Tongue (tissue), 2 donors: ENCODE data around the gene GAR1. TPM values are rescaled to one million over a fixed set of nuclear protein-coding genes. Genes with fewer than 3 reads are reported as not detected.
"Not testable (repeated sequence)": the region's sequence is repeated elsewhere in the genome, so short reads cannot be mapped to it uniquely, and the experiment has no call there.

Experiments
- DNase-seq: peaks from one replicate; pipeline ENCODE4 v3.0.0-alpha.2; 2015
- total RNA-seq: library from RNA; depleted of rRNA; stranded (reverse); fragments of >200 nt; gene quantifications from one replicate; pipeline ENCODE4 v1.2.3, GENCODE V29; 2014

The GAR1 gene
- total RNA-seq: 9.0 TPM

- DNase-seq: peak; percentile 97
Observed at GRCh38 chr4:109815151-109816081, at the start of gene GAR1. Gene GAR1, plus strand, starts transcription at chr4:109815762. Its CDS starts 403 bp downstream, at chr4:109816165.

- not testable (repeated sequence) for DNase-seq
Observed at GRCh38 chr4:109782092-109782491, 33.5 kb upstream of the GAR1 start.

- no peak for DNase-seq
Observed at GRCh38 chr4:109786846-109787245, 28.7 kb upstream of the GAR1 start.

GRCh38 chr4:109787807-109788206 lies 27.8 kb upstream of the GAR1 start:
- DNase-seq: no peak

- no peak for DNase-seq
Observed at GRCh38 chr4:109795059-109795458, 20.5 kb upstream of the GAR1 start.

DNA sequence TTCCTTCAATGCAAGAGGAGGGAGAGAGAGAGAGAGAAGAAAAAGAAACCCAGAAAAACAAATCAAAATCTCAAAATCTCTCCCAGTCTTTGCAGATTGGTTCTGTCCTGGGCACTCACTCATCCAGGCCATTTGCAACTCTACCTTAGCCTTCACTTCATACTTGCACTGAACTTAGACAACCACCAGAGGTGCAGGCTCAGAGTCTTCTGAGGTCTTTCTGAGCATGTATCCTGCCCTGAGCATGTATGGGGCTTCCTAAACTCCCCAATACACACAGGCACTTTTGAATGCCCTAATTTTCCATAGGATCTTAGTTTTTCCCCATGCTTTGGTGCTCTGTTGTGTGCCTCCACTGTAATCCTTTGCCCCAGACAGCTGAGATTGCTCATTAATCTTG lies 16.7 kb upstream of the GAR1 start:
- DNase-seq: no peak

DNA sequence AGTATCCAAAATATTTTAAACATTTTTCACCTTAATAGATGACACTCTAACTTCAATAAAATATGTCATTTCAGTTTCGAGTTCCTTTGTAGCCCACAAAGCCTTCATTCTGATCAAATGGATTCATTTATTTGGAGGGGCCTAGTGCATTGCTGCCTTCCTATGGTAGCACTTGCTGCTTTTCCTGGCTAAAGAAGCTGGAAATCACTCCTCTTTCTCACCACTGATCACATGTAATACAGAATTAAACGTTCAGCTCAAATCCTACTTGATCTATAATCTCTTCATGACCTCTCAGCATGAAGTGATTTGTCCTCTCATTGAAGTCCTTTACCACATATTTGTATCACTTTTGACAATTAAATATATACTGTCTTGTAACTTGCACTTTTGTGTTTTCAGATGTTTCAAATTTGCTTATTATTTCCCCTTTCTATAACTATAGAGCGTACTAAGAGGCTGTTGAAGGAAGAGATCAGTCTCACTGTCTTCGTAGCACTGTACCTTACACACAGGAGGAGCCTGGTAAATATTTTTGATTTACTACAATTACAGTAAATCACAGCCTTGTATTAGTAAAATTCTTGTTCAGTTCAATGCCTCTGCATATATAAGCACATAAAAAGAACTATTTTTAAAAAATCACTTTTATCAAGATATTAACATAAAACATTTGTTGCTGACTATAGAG lies 14.3 kb upstream of the GAR1 start:
- no peak for DNase-seq

DNA sequence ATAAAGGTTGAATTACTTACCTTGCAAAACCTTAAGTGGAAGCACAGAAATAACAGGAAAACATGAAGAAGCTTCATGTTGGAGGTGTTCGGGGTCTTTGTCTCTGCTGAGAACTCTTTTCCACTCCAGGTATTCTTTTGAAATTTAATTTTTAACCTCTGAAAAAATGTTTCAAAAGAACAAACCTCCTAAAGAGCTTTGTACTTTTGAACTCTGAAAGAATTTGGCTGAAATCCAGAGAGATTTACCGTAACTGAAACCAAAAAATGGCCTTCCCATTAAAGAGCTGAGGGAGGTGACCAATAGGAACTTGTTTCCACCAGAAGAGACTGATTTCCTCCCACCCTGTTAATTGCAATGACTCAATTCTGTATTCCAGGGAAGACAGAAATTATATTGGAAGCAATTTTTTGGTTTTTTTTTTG lies 13.7 kb upstream of the GAR1 start, which contains the start of gene CFI:
Gene CFI, minus strand, starts transcription at position 105 of the 425 bp plus-strand sequence. Its CDS starts 28 bp downstream, at position 77.
- DNase-seq: peak; percentile 45

GRCh38 chr4:109803924-109804571 lies 11.5 kb upstream of the GAR1 start:
- DNase-seq: peak; percentile 56

DNA sequence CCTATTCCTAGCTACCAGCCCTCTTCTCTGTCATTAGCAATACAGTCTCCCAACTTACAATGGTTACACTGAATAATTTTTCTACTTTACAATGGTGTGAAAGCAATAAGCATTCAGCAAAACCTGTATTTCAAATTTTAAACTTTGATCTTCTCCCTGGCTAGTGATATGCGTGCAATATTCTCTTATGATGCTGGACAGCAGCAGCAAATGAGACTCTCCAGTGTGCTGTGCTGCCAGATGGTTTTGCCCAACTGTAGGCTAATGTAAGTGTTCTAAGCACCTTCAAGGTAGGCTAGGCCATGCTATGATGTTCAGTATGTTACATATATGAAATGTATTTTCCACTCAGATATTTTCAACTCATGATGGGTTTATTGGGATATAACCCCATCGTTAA lies 5.9 kb upstream of the GAR1 start:
- DNase-seq: no peak

- no peak for DNase-seq
Observed at GRCh38 chr4:109810552-109811387, 4.8 kb upstream of the GAR1 start.

DNA sequence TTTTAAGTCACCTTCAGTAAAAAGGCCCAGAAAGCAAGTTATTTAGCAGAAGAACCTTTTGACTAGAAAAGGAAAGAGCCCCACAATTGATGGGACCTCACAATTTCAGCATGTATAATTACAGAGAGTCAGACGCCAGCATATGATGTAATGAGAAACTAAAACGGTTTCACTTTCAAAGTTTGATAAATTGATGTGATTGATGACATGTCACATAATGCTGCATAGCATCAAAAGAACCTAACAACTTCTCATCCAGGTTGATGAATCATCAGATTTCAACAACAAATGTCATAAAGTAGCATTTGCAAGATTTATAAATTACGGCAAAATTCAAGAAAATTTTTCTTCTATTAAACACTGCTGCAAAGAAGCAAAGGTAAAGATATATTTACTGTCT lies 3.9 kb upstream of the GAR1 start:
- DNase-seq: no peak

DNA sequence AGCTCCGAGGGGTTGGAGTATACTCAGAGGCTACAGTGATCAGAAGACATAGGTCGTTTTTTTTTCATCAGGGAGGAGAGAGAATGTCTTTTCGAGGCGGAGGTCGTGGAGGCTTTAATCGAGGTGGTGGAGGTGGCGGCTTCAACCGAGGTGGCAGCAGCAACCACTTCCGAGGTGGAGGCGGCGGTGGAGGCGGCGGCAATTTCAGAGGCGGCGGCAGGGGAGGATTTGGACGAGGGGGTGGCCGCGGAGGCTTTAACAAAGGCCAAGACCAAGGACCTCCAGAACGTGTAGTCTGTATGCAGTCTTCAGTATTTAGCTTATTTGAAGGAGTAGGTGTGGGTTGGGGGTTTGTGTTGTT lies 500 bp downstream of the GAR1 start:
- DNase-seq: no peak

- DNase-seq: no peak
Observed at GRCh38 chr4:109816894-109817293, 1.3 kb downstream of the GAR1 start.

DNA sequence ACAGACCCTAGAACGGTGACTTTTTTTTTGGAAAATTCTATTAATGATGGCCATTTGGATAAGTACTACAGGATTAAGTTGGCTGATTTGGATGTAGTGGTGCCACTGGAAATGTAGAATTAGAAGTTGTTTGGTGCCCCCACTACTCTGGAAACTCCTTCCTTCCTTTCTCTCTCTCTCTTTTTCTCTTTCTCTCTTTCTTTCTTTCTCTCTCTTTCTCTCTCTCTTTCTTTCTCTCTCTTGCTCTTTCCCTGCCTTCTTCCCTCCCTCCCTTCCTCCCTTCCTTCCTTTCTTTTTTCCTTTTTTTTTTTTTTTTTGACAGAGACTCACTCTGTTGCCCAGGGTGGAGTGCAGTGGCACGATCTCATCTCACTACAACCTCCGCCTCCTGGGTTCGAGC lies 2.7 kb downstream of the GAR1 start:
- no peak for DNase-seq

GRCh38 chr4:109820563-109820962 lies 5.0 kb downstream of the GAR1 start:
- no peak for DNase-seq

DNA sequence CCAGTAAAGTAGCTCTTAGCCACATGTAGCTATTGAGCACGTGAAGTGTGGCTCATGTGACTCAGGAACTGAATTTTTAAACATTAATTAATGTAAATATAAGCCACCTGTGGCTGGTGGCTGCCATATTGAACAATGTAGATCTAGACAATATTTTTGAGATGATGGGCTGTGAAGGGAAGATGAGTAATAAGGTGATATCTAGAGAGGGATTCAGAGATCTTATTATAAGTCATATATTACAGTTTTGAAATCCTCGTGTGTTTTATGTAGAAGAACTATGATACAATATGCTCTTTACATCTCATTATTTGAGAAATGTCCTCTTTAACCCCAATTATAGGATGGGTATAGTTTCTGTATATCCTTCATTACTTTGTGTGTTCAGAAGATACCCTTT lies 5.6 kb downstream of the GAR1 start:
- DNase-seq: no peak

GRCh38 chr4:109826719-109827118 lies 11.2 kb downstream of the GAR1 start:
- peak; percentile 24 for DNase-seq

DNA sequence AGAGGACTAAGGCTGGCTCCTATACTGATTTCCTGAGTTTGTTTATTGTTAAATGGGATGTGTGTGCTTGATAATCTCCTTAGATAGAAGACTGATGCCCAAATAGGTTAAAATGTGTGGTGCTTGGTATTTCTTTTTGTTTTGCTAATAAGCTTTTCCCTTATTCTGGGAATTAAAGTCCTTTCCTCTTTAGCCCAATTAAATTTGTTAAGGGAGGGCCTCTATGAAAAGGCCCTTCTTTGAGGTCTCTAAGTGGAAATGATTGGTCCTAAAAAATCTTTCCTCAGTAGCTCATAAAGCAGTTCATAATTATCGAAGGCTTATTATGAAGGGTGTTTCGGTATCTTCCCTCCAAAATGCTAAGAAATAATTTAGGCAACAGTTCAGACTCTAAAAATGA lies 12.1 kb downstream of the GAR1 start, which contains the start of gene RRH:
Gene RRH, plus strand, starts transcription at position 301 of the 400 bp plus-strand sequence. Its CDS starts 56 bp downstream, at position 357.
- no peak for DNase-seq

GRCh38 chr4:109833756-109834155 lies 18.2 kb downstream of the GAR1 start:
- DNase-seq: no peak

DNA sequence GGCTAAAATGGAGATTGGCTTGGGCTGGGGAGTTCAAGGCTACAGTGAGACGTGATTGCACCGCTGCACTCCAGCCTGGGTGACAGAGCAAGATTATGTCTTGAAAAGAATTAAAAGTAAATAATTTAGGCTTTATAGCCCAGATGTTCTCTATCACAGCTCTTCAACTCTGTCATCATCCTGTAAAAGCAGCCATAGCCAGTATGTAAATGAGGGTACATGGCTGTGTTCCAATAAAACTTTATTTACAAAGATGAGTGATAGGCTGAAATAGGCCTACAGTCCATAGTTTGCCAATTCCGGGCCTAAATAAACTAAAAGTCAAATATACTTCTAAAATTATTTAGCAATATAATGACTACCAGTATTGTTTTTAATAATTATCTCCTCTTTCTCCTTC lies 21.4 kb downstream of the GAR1 start:
- no peak for DNase-seq
